ENCODE data around the gene CCN2.

CCN2 gene

GRCh38 chr6:131979515-131980337 is 28.6 kb upstream of the CCN2 start:
- TF ChIP-seq CTCF (IDR thresholded peaks at IDR 0.05; ENCODE audit: control insufficient read depth, insufficient read depth, low read depth, low read length, missing control alignments), result no peak
- H3K4me3 ChIP-seq (ENCODE audit: control insufficient read depth, low read depth, low read length), result no peak overlapping the region
- DNase-seq (ENCODE audit: low read depth), result peak; percentile 88

- TF ChIP-seq CTCF (IDR thresholded peaks at IDR 0.05; ENCODE audit: control insufficient read depth, insufficient read depth, low read depth, low read length, missing control alignments), result no peak
- DNase-seq (ENCODE audit: low read depth), result no peak
- H3K4me3 ChIP-seq (ENCODE audit: control insufficient read depth, low read depth, low read length), result no peak overlapping the region
Measured at GRCh38 chr6:131978522-131978921, 27.4 kb upstream of the CCN2 start.

GRCh38 chr6:131976545-131977061 is 25.4 kb upstream of the CCN2 start:
- TF ChIP-seq CTCF (IDR thresholded peaks at IDR 0.05; ENCODE audit: control insufficient read depth, insufficient read depth, low read depth, low read length, missing control alignments), result no peak
- no peak for DNase-seq (ENCODE audit: low read depth)
- no peak overlapping the region for H3K4me3 ChIP-seq (ENCODE audit: control insufficient read depth, low read depth, low read length)

GRCh38 chr6:131972741-131973140 is 21.6 kb upstream of the CCN2 start:
- no peak for TF ChIP-seq CTCF (IDR thresholded peaks at IDR 0.05; ENCODE audit: control insufficient read depth, insufficient read depth, low read depth, low read length, missing control alignments)
- no peak overlapping the region for H3K4me3 ChIP-seq (ENCODE audit: control insufficient read depth, low read depth, low read length)
- no peak for DNase-seq (ENCODE audit: low read depth)

GRCh38 chr6:131970076-131970859 is 19.1 kb upstream of the CCN2 start:
- no peak for TF ChIP-seq CTCF (IDR thresholded peaks at IDR 0.05; ENCODE audit: control insufficient read depth, insufficient read depth, low read depth, low read length, missing control alignments)
- DNase-seq (ENCODE audit: low read depth), result no peak
- H3K4me3 ChIP-seq (ENCODE audit: control insufficient read depth, low read depth, low read length), result no peak overlapping the region

GRCh38 chr6:131968656-131969055 is 17.5 kb upstream of the CCN2 start:
- H3K4me3 ChIP-seq (ENCODE audit: control insufficient read depth, low read depth, low read length), result no peak overlapping the region
- no peak for DNase-seq (ENCODE audit: low read depth)
- no peak for TF ChIP-seq CTCF (IDR thresholded peaks at IDR 0.05; ENCODE audit: control insufficient read depth, insufficient read depth, low read depth, low read length, missing control alignments)

All from AG09309 (cell line).